Suprapubic skin (tissue), 4 donors: ENCODE measurements around the gene ST6GAL1. TPM values are rescaled to one million over a fixed set of nuclear protein-coding genes. Genes with fewer than 3 reads are reported as not detected.

Source experiments
- DNase-seq, 2 donors: peaks; one replicate each; pipeline ENCODE4 v3.0.0-alpha.2; 2019; ENCODE audit warnings: low spot score in 2 of 2
- H3K27ac ChIP-seq: fragments of 200-600 bp; sonication (generic); one replicate; pipeline ENCODE4 v1.5.1; 2019
- H3K27me3 ChIP-seq: fragments of 200-600 bp; sonication (generic); one replicate; pipeline ENCODE4 v1.5.1; 2019
- H3K36me3 ChIP-seq: fragments of 200-600 bp; sonication (generic); one replicate; pipeline ENCODE4 v1.5.1; 2019
- H3K4me1 ChIP-seq: fragments of 200-600 bp; sonication (generic); one replicate; pipeline ENCODE4 v1.5.1; 2019
- H3K4me3 ChIP-seq: fragments of 200-600 bp; sonication (generic); one replicate; pipeline ENCODE4 v1.5.1; 2019; ENCODE audit warnings: mild to moderate bottlenecking
- H3K9me3 ChIP-seq: fragments of 200-600 bp; sonication (generic); one replicate; pipeline ENCODE4 v1.5.1; 2019
- EP300 ChIP-seq: sonication (generic); formaldehyde crosslinking; IDR thresholded peaks from one replicate; pipeline ENCODE4 v1.6.1; 2017; ENCODE audit warnings: antibody characterized with exemption
- POLR2A ChIP-seq, 2 donors: fragments of 450-650 bp; IDR thresholded peaks; one replicate each; pipeline ENCODE4 v1.6.1; 2017; ENCODE audit warnings: antibody characterized with exemption in 2 of 2, mild to moderate bottlenecking in 2 of 2, moderate library complexity in 2 of 2
- POLR2AphosphoS5 ChIP-seq, 3 donors: sonication (generic); formaldehyde crosslinking; IDR thresholded peaks; one replicate each; pipeline ENCODE4 v1.6.1; 2017; ENCODE audit warnings: antibody characterized with exemption in 3 of 3
- WGBS: methylation state at CpG from one replicate; pipeline ENCODE4 v1.1.5; 2018; 5-methylcytosine and 5-hydroxymethylcytosine counted together
- total RNA-seq, 4 donors: library from RNA; depleted of rRNA; stranded (reverse); fragments of >200 nt; gene quantifications; one replicate each; pipeline ENCODE4 v1.1.0, GENCODE V29; 2016
- TF ChIP-seq, protein P1 (sequence below), 2 donors: fragments of 200-600 bp in 1 of 2; fragments of 450-650 bp in 1 of 2; sonication (generic) in 1 of 2; IDR thresholded peaks; one replicate each; pipeline ENCODE4 v1.5.1; 2016 to 2019; ENCODE audit warnings: antibody characterized with exemption in 2 of 2, mild to moderate bottlenecking in 1 of 2, moderate library complexity in 1 of 2

The ST6GAL1 gene
- total RNA-seq, 4 donors from 2014 or later: 23.9 to 42.2 (median 31.9) TPM

DNA sequence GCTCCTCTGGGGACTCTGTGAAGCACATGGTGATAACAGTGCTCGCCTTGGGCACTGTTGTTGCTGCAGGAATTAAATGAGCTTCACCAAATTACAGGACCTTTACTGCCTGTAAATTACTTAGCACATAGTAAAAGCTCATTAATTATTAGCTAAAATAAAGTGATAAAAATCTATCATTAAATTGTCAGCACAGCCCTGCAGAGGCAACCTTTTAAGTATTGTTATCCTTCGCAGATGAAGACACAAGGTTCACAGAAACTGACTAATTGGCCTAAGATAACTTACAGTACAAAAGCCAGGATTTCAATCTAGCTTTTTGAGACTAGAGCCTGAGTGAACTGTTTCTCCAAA lies 96.0 kb downstream of the ST6GAL1 start:
- Histone ChIP-seq H3K36me3 (no peaks in the 10 kb centered on the region), H3K4me3 (no peak overlapping the region), H3K27ac (no peak overlapping the region), H3K9me3 (no peaks in the 10 kb centered on the region), H3K27me3 (no peaks in the 10 kb centered on the region), H3K4me1 (peaks cover 5% of the 10 kb centered on the region)
- no peak for DNase-seq
- TF ChIP-seq POLR2AphosphoS5 (IDR thresholded peaks at IDR 0.05): no peak
- TF ChIP-seq POLR2A (IDR thresholded peaks at IDR 0.05): no peak
- TF ChIP-seq, protein P1, sequence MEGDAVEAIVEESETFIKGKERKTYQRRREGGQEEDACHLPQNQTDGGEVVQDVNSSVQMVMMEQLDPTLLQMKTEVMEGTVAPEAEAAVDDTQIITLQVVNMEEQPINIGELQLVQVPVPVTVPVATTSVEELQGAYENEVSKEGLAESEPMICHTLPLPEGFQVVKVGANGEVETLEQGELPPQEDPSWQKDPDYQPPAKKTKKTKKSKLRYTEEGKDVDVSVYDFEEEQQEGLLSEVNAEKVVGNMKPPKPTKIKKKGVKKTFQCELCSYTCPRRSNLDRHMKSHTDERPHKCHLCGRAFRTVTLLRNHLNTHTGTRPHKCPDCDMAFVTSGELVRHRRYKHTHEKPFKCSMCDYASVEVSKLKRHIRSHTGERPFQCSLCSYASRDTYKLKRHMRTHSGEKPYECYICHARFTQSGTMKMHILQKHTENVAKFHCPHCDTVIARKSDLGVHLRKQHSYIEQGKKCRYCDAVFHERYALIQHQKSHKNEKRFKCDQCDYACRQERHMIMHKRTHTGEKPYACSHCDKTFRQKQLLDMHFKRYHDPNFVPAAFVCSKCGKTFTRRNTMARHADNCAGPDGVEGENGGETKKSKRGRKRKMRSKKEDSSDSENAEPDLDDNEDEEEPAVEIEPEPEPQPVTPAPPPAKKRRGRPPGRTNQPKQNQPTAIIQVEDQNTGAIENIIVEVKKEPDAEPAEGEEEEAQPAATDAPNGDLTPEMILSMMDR (IDR thresholded peaks at IDR 0.05): no peak
- TF ChIP-seq EP300: no peak
- 89% methylated on average over 2 of the region's 2 CpGs for WGBS

DNA sequence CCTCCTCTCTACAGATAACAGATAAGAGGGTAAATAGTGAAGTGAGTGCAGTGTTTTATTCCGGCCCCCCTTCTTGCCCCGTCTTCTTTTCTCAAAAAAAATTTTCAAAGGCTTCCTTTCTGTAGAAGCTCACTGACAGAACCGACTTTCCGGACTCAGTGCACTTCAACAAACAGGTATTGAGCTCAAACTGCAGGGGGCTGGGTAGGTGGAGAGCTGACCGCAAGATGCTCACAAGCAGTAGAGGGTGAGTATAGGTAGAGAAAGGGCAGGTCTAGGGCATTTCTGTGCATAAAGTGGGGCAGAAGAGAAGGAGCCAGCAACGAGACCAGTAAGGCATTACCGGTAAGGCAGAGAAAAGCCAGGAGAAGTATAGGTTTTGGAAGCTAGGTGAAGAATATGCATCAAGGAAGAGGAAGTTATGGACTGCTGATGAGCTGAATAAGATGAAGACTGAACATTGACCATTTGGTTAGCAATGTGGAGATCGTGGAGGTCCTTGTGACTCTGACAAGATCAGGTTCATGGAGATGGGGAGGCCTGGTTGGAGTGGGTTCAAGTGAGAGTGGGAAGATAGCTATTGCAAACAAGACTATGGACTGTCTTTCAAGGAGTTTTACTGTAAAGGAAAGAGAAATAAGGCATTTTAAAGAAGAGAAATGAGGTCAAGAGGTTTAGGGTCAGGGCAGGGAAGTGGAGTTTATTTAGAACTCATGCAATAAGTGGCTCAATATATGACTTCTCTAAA lies 97.4 kb downstream of the ST6GAL1 start:
- no peaks in the 10 kb centered on the region for H3K9me3 ChIP-seq
- H3K27ac ChIP-seq: no peak overlapping the region
- 83% methylated on average over 8 of the region's 8 CpGs for WGBS
- H3K4me1 ChIP-seq: peaks cover 5% of the 10 kb centered on the region
- H3K4me3 ChIP-seq: no peak overlapping the region
- no peaks in the 10 kb centered on the region for H3K27me3 ChIP-seq
- no peak for DNase-seq
- TF ChIP-seq, protein P1 (IDR thresholded peaks at IDR 0.05): no peak
- TF ChIP-seq EP300 (no peak), POLR2AphosphoS5 (IDR thresholded peaks at IDR 0.05) (no peak), POLR2A (IDR thresholded peaks at IDR 0.05) (no peak)
- no peaks in the 10 kb centered on the region for H3K36me3 ChIP-seq

DNA sequence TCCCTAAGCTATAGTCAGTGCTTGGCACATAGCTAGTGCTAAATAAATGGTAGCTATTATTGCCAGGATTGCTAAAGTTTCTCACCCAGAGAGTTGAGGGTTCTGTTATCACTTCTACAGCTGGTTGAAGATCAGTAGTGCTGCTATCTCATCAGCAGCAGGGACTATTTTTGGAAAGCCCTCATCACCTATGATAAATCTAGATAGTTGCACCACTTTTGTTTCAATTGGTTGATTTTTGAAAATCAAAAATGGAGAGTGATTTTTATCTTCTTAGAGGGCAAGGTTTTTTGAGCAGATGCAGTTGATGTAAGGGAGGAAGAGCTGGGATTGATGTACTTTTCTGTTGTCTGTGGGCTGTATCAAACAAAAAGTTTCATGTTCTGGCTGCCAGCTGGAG lies 101.6 kb downstream of the ST6GAL1 start:
- Histone ChIP-seq H3K4me1 (peaks cover 5% of the 10 kb centered on the region), H3K27ac (no peak overlapping the region), H3K4me3 (no peak overlapping the region), H3K36me3 (no peaks in the 10 kb centered on the region), H3K9me3 (peaks cover 5% of the 10 kb centered on the region), H3K27me3 (no peaks in the 10 kb centered on the region)
- no peak for DNase-seq
- TF ChIP-seq, protein P1 (IDR thresholded peaks at IDR 0.05): no peak
- TF ChIP-seq POLR2A (IDR thresholded peaks at IDR 0.05) (no peak), EP300 (no peak), POLR2AphosphoS5 (IDR thresholded peaks at IDR 0.05) (no peak)

DNA sequence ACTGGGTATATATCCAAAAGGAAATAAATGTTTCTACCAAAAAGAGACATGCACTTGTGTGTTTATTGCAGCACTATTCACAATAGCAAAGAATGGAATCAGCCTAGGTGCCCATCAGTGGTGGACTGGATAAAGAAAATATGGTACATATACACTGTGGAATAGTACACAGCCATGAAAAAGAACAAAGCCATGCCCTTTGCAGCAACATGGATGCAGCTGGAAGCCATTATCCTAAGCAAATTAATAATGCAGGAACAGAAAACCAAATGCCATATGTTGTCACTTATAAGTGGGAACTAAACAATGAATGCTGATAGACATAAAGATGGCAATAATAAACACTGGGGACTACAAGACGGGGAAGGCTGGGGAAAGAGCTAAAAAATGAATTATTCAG lies 106.1 kb downstream of the ST6GAL1 start:
- peaks cover 1% of the 10 kb centered on the region for H3K4me1 ChIP-seq
- no peaks in the 10 kb centered on the region for H3K27me3 ChIP-seq
- TF ChIP-seq EP300 (no peak), POLR2A (IDR thresholded peaks at IDR 0.05) (no peak), POLR2AphosphoS5 (IDR thresholded peaks at IDR 0.05) (no peak)
- TF ChIP-seq, protein P1 (IDR thresholded peaks at IDR 0.05): no peak
- H3K36me3 ChIP-seq: peaks cover 4% of the 10 kb centered on the region
- no peak overlapping the region for H3K27ac ChIP-seq
- no peak for DNase-seq
- H3K9me3 ChIP-seq: peaks cover 5% of the 10 kb centered on the region
- 70% methylated on average over 1 of the region's 1 CpG for WGBS
- H3K4me3 ChIP-seq: no peak overlapping the region

DNA sequence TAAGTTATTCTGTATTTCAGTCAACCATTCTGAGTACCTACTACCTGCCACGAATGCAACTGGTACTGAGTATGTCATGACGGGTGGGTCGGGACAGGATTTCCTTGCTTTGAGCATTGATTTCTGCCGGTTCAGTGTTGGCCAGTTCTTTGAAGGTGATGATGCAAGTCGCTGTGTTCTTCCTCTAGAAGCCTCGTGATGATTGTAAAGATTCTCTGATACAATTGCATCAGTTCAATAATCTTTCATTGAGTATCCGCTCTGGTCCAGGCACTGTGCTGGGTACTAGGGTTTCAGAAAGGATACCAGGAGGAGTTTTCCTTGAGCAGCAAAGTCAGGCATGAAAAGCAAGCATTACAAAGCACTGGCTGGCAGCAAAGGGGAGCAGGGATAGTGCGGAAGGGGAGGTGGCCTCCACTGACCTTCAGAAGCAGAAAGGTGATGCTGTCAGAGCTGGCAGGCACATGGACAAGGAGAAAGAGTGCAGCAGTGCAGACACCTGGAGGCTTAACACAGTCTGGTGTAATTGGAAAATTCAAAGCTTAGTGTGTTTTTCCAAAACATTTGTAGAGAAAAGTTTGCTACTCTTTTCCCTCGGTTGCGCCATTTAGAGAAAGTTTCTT lies 108.9 kb downstream of the ST6GAL1 start:
- H3K4me3 ChIP-seq: no peak overlapping the region
- TF ChIP-seq, protein P1 (IDR thresholded peaks at IDR 0.05): no peak
- TF ChIP-seq EP300 (no peak), POLR2AphosphoS5 (IDR thresholded peaks at IDR 0.05) (no peak)
- no peaks in the 10 kb centered on the region for H3K27me3 ChIP-seq
- WGBS: 83% methylated on average over 10 of the region's 10 CpGs
- peaks cover 3% of the 10 kb centered on the region for H3K4me1 ChIP-seq
- no peak for DNase-seq
- H3K9me3 ChIP-seq: peaks cover 5% of the 10 kb centered on the region
- peaks cover 4% of the 10 kb centered on the region for H3K36me3 ChIP-seq
- no peak overlapping the region for H3K27ac ChIP-seq
